Astrocyte of the spinal cord (primary cell): ENCODE data around the gene PRKG1.
A peak's percentile ranks its signal among the peaks of the same experiment; 100 is the strongest.

Source experiments
- DNase-seq: peaks from one replicate; pipeline ENCODE4 v3.0.0; 2011; ENCODE audit warnings: low read depth, low spot score
- H3K4me3 ChIP-seq: 2 replicates; pipeline ENCODE4 v1.5.1; 2011; ENCODE audit warnings: low read depth, mild to moderate bottlenecking, low read length, moderate library complexity
- CTCF ChIP-seq: IDR thresholded peaks from 2 replicates; pipeline ENCODE4 v1.5.1; 2012; ENCODE audit warnings: low read depth, mild to moderate bottlenecking, low read length, inconsistent platforms
- in situ Hi-C: cut with HindIII; loops from 2 replicates; pipeline ENCODE4 v1.10.0; 2017; ENCODE audit warnings: low sequenced_read_pairs

PRKG1 gene

DNA sequence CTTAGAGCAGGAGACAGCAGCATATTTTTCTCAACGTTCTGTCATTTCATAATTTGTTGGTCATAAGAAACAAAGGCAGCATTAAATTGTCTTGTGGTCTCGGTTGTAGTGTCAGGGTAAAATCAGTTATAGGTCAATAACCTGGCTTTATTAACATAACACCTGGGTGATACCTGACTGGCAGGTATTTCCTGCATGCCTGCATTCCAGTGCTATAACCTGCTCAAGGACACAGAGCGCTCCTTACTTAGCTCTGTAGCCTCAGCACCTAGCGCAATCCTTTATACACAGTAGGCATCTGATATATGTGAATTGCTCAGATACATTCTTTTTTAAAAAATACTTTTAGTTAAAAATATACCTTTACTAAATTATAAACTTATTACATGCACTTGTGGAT lies 38.9 kb upstream of the PRKG1 start:
- no peak for TF ChIP-seq CTCF
- in situ Hi-C loops: no loop called here
- no peak for DNase-seq
- H3K4me3 ChIP-seq: no peak overlapping the region

DNA sequence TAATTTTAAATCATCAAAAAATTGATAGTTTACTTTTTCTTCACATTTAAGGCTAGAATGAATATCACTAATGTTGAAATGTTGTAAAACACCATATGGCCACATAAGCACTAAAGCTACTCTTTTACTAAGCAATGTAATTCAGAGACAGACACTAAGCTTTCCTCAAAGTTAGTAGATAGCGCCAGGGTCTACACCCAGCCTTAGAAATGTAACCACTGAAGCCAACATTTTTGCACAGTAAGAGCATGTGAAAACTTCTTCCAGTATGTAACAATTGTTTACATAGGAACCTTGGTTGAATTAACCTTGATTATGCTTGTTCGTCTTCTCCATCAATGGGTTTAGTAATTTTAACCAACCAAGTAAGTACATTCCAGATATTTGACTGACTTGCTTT lies 28.4 kb upstream of the PRKG1 start:
- in situ Hi-C loops: no loop called here
- no peak for TF ChIP-seq CTCF
- H3K4me3 ChIP-seq: no peak overlapping the region
- no peak for DNase-seq

DNA sequence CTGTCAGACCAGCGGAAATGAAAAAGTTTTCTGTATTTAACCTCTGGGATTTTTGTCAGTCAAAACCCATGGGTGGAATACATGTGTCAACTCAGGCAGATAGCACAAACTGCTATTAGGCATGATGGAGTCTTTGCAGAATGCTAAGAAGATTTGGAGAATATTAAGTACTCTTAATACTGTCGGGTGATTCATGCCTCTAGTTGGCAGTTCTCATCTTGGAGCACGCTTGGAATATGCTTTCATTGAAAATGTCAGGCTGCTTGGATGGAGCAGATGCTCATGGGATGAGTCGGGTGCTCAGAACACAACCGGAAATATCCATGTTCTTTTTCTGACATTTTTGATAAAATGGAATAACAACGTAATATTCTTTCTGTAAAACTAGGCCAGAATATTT lies 27.6 kb upstream of the PRKG1 start:
- no peak overlapping the region for H3K4me3 ChIP-seq
- no peak for TF ChIP-seq CTCF
- in situ Hi-C loops: no loop called here
- no peak for DNase-seq

DNA sequence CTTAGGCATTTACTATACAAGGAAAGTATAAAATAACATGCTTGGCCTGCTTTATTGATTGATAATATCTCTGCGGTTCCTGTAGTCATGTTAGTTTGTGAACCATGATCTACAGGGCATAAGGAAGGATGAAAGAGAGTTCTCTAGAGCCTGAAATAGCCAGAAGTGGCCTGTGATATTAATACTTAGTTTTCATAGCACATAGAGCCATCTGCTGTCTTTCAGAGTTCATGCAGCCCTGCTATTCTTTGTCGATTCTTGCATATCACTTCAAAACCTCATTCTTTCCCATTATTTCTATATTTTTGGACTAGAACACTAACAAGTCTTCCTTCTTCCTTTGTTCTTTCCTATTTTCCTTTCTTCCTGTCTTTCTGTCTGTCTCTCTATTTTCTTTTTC lies 26.4 kb upstream of the PRKG1 start:
- no peak for DNase-seq
- no peak overlapping the region for H3K4me3 ChIP-seq
- in situ Hi-C loops: no loop called here
- TF ChIP-seq CTCF: peak; percentile 11

- H3K4me3 ChIP-seq: no peak overlapping the region
- in situ Hi-C loops: no loop called here
- TF ChIP-seq CTCF: no peak
- no peak for DNase-seq
Measured at GRCh38 chr10:51048792-51049191, 25.5 kb upstream of the PRKG1 start.

- in situ Hi-C loops: no loop called here
- no peak for DNase-seq
- no peak overlapping the region for H3K4me3 ChIP-seq
- no peak for TF ChIP-seq CTCF
Measured at GRCh38 chr10:51052163-51052562, 22.1 kb upstream of the PRKG1 start.

DNA sequence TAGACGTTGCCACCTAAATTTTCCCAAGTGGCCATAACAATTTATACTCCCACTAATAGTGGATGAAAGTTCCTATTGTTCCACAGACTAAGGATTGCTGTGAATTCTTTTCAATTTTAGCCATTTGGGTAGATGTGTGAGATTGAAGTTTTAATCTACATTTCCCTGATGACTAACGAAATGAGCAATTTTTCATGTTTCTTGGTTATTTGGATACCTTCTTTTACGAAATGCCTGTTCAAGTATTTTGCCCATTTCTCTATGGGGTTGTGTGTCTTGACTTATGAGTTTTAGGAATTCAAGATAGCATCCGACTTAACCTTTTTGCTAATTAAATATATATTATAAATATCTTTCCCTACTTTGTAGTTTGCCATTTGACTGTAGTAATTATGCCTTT lies 16.4 kb upstream of the PRKG1 start:
- H3K4me3 ChIP-seq: no peak overlapping the region
- in situ Hi-C loops: no loop called here
- DNase-seq: no peak
- TF ChIP-seq CTCF: no peak
